ENCODE measurements around the gene DPEP2. TPM values are rescaled to one million over a fixed set of nuclear protein-coding genes. Genes with fewer than 3 reads are reported as not detected.

The DPEP2 gene
- polyA plus RNA-seq, 3 donors: 117 to 235 (median 124) TPM

- peaks cover 20 to 24% of the 10 kb centered on the region in 2 donors for H3K4me1 ChIP-seq (ENCODE audit: control insufficient read depth in 1 of 2, insufficient read depth in 2 of 2, low read length in 2 of 2)
- no peak overlapping the region for H3K4me3 ChIP-seq (replicated peaks in 1 of 3; ENCODE audit: low read depth in 2 of 3, low read length in 3 of 3)
- DNase-seq: no peak
- Mint-ChIP-seq H3K27ac (no peak overlapping the region), H3K4me3 (no peak overlapping the region), H3K27me3 (ENCODE audit: low read depth in 3 of 3) (peaks cover 0 to 4% (median 2%) of the 10 kb centered on the region in 3 donors), H3K4me1 (peaks cover 18% of the 10 kb centered on the region), H3K36me3 (peaks cover 31 to 55% of the 10 kb centered on the region in 2 donors), H3K9me3 (no peaks in the 10 kb centered on the region)
- no peak overlapping the region for H2AFZ ChIP-seq (ENCODE audit: insufficient read depth, low read depth, low read length, poor library complexity, severe bottlenecking)
- peaks cover 41 to 44% of the 10 kb centered on the region in 2 donors for H3K36me3 ChIP-seq (replicated peaks in 1 of 2; ENCODE audit: control insufficient read depth in 1 of 2, insufficient read depth in 2 of 2, low read length in 2 of 2)
- intact Hi-C loops (cut with micrococcal nuclease): no loop called here
- peaks cover 12% of the 10 kb centered on the region for H4K20me1 ChIP-seq (ENCODE audit: insufficient read depth, low read length)
- no peak overlapping the region for H3K9ac ChIP-seq (ENCODE audit: insufficient read depth, low read length, poor library complexity, severe bottlenecking)
- no peak overlapping the region for H3K4me2 ChIP-seq (replicated peaks; ENCODE audit: extremely low read depth, low read length, poor library complexity, severe bottlenecking)
- WGBS (ENCODE audit: insufficient coverage): 85% methylated on average over 7 of the region's 9 CpGs
- no peaks in the 10 kb centered on the region for H3K9me3 ChIP-seq (replicated peaks in 1 of 2; ENCODE audit: control insufficient read depth in 1 of 2, insufficient read depth in 1 of 2, low read length in 2 of 2)
- no peak overlapping the region for H3K27ac ChIP-seq (ENCODE audit: low read depth in 1 of 2, low read length in 2 of 2)
- H3K79me2 ChIP-seq (ENCODE audit: insufficient read depth, low read length): peaks cover 2% of the 10 kb centered on the region
- no peaks in the 10 kb centered on the region for H3K27me3 ChIP-seq (ENCODE audit: control insufficient read depth in 2 of 2, insufficient read depth in 2 of 2, low read length in 2 of 2)
- TF ChIP-seq, protein P1, sequence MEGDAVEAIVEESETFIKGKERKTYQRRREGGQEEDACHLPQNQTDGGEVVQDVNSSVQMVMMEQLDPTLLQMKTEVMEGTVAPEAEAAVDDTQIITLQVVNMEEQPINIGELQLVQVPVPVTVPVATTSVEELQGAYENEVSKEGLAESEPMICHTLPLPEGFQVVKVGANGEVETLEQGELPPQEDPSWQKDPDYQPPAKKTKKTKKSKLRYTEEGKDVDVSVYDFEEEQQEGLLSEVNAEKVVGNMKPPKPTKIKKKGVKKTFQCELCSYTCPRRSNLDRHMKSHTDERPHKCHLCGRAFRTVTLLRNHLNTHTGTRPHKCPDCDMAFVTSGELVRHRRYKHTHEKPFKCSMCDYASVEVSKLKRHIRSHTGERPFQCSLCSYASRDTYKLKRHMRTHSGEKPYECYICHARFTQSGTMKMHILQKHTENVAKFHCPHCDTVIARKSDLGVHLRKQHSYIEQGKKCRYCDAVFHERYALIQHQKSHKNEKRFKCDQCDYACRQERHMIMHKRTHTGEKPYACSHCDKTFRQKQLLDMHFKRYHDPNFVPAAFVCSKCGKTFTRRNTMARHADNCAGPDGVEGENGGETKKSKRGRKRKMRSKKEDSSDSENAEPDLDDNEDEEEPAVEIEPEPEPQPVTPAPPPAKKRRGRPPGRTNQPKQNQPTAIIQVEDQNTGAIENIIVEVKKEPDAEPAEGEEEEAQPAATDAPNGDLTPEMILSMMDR (IDR thresholded peaks at IDR 0.05): no peak
These were observed 57.6 kb downstream of the DPEP2 start for GRCh38 chr16:67941469-67942199.

DNA sequence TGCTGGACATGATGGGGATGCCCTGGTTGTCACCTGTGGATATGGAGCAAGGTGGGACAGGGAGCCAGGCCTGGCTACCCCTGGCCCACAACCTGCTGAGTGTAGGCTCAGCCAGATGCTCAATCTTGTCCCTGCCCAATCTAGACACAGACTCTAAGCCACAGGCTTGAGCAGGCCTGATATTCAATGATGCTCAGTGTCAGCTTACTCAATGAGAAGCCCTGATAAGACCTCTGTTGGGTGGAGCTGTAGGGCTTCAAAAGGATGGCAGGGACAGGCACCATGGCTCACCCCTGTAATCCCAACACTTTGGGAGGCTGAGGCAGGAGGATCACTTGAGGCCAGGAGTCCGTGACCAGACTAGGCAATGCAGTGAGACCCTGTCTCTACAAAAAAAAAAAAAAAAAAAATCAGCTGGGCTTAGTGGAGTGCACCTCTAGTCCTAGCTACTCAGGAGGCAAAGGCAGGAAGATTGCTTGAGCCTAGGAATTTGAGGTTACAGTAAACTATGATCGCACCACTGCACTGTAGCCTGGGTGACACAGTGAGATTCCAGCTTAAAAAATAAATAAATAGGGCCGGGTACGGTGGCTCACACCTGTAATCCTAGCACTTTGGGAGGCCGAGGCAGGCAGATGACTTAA, 58.7 kb downstream of the DPEP2 start:
- Histone ChIP-seq H3K4me2 (replicated peaks; ENCODE audit: extremely low read depth, low read length, poor library complexity, severe bottlenecking) (no peak overlapping the region), H3K36me3 (replicated peaks in 1 of 2; ENCODE audit: control insufficient read depth in 1 of 2, insufficient read depth in 2 of 2, low read length in 2 of 2) (peaks cover 31 to 33% of the 10 kb centered on the region in 2 donors), H3K9ac (ENCODE audit: insufficient read depth, low read length, poor library complexity, severe bottlenecking) (no peak overlapping the region), H4K20me1 (ENCODE audit: insufficient read depth, low read length) (peaks cover 14% of the 10 kb centered on the region), H3K4me3 (replicated peaks in 1 of 3; ENCODE audit: low read depth in 2 of 3, low read length in 3 of 3) (no peak overlapping the region), H3K9me3 (replicated peaks in 1 of 2; ENCODE audit: control insufficient read depth in 1 of 2, insufficient read depth in 1 of 2, low read length in 2 of 2) (no peaks in the 10 kb centered on the region), H3K4me1 (ENCODE audit: control insufficient read depth in 1 of 2, insufficient read depth in 2 of 2, low read length in 2 of 2) (peaks cover 21 to 25% of the 10 kb centered on the region in 2 donors), H3K27me3 (ENCODE audit: control insufficient read depth in 2 of 2, insufficient read depth in 2 of 2, low read length in 2 of 2) (no peaks in the 10 kb centered on the region), H2AFZ (ENCODE audit: insufficient read depth, low read depth, low read length, poor library complexity, severe bottlenecking) (no peak overlapping the region), H3K27ac (ENCODE audit: low read depth in 1 of 2, low read length in 2 of 2) (no peak overlapping the region), H3K79me2 (ENCODE audit: insufficient read depth, low read length) (peaks cover 13% of the 10 kb centered on the region)
- Mint-ChIP-seq H3K27ac (peak overlapping the region in 2 of 7 donors; percentile 32 to 50), H3K4me1 (peaks cover 21% of the 10 kb centered on the region), H3K9me3 (no peaks in the 10 kb centered on the region), H3K4me3 (peak overlapping the region in 1 of 2 donors; percentile 48), H3K27me3 (ENCODE audit: low read depth in 3 of 3) (peaks cover 0 to 4% (median 2%) of the 10 kb centered on the region in 3 donors), H3K36me3 (peaks cover 20 to 47% of the 10 kb centered on the region in 2 donors)
- TF ChIP-seq, protein P1 (IDR thresholded peaks at IDR 0.05): no peak
- WGBS (ENCODE audit: insufficient coverage): 96% methylated on average over 4 of the region's 5 CpGs
- intact Hi-C loops (cut with micrococcal nuclease): no loop called here
- no peak for DNase-seq
